KMS-11 (cell line): ENCODE data around the gene POLR3G.

ENCODE experiments used
- H2AFZ ChIP-seq: fragments of 200-600 bp; sonication (generic); 2 replicates; pipeline ENCODE4 v1.6.1; 2016; ENCODE audit warnings: antibody characterized with exemption, mixed run types, low read depth
- H3K27ac ChIP-seq: fragments of 200-600 bp; sonication (generic); 2 replicates; pipeline ENCODE4 v1.6.1; 2016; ENCODE audit warnings: mild to moderate bottlenecking, mixed run types
- H3K27me3 ChIP-seq: fragments of 200-600 bp; sonication (generic); 2 replicates; pipeline ENCODE4 v1.6.1; 2017; ENCODE audit warnings: mild to moderate bottlenecking, low read depth, mixed run types, moderate library complexity; ENCODE audit not compliant: insufficient read depth
- H3K36me3 ChIP-seq: fragments of 200-600 bp; sonication (generic); 2 replicates; pipeline ENCODE4 v1.6.1; 2017; ENCODE audit warnings: mild to moderate bottlenecking, mixed run types; ENCODE audit not compliant: insufficient read depth
- H3K4me1 ChIP-seq: fragments of 200-600 bp; sonication (generic); 2 replicates; pipeline ENCODE4 v1.6.1; 2016; ENCODE audit warnings: mild to moderate bottlenecking, low read depth, mixed run types; ENCODE audit not compliant: poor library complexity, severe bottlenecking
- H3K4me2 ChIP-seq: fragments of 200-600 bp; sonication (generic); 2 replicates; pipeline ENCODE4 v1.7.0; 2016; ENCODE audit warnings: mild to moderate bottlenecking, mixed run types
- H3K4me3 ChIP-seq: fragments of 200-600 bp; sonication (generic); IDR thresholded peaks from 2 replicates; pipeline ENCODE4 v1.6.1; 2017; ENCODE audit warnings: low read depth, low read length, mixed read lengths; ENCODE audit not compliant: insufficient read depth
- H3K79me2 ChIP-seq: fragments of 200-600 bp; sonication (generic); 2 replicates; pipeline ENCODE4 v1.6.1; 2016; ENCODE audit warnings: low read depth, mixed run types; ENCODE audit not compliant: insufficient read depth
- H3K9ac ChIP-seq: fragments of 200-600 bp; sonication (generic); 2 replicates; pipeline ENCODE4 v1.6.1; 2016; ENCODE audit warnings: mild to moderate bottlenecking, mixed run types
- H4K20me1 ChIP-seq: fragments of 200-600 bp; sonication (generic); 2 replicates; pipeline ENCODE4 v1.6.1; 2016; ENCODE audit warnings: mild to moderate bottlenecking, mixed run types; ENCODE audit not compliant: insufficient read depth
- CTCF ChIP-seq: fragments of 200-600 bp; sonication (generic); conservative IDR thresholded peaks from 2 replicates; pipeline ENCODE4 v1.6.1; 2017; ENCODE audit warnings: low read depth, mild to moderate bottlenecking, antibody characterized with exemption, low read length, moderate library complexity, mixed read lengths

The POLR3G gene

GRCh38 chr5:90440644-90441043 is 34.0 kb upstream of the POLR3G start:
- peak overlapping the region; percentile 79 for H2AFZ ChIP-seq
- H3K9ac ChIP-seq = no peak overlapping the region
- H3K36me3 ChIP-seq = no peaks in the 10 kb centered on the region
- no peaks in the 10 kb centered on the region for H3K79me2 ChIP-seq
- no peaks in the 10 kb centered on the region for H4K20me1 ChIP-seq
- no peak overlapping the region for H3K27ac ChIP-seq
- H3K4me3 ChIP-seq = no peak overlapping the region
- H3K27me3 ChIP-seq = no peaks in the 10 kb centered on the region
- H3K4me2 ChIP-seq = peak overlapping the region; percentile 52
- H3K4me1 ChIP-seq = peaks cover 11% of the 10 kb centered on the region
- no peak for TF ChIP-seq CTCF

- TF ChIP-seq CTCF = no peak
Measured at GRCh38 chr5:90446961-90447360, 27.7 kb upstream of the POLR3G start.

GRCh38 chr5:90461288-90461687 is 13.4 kb upstream of the POLR3G start:
- H3K4me2 ChIP-seq = no peak overlapping the region
- no peaks in the 10 kb centered on the region for H3K79me2 ChIP-seq
- no peak overlapping the region for H3K9ac ChIP-seq
- no peaks in the 10 kb centered on the region for H3K4me1 ChIP-seq
- no peak overlapping the region for H2AFZ ChIP-seq
- H3K4me3 ChIP-seq = no peak overlapping the region
- no peaks in the 10 kb centered on the region for H3K27me3 ChIP-seq
- no peak for TF ChIP-seq CTCF
- H3K36me3 ChIP-seq = no peaks in the 10 kb centered on the region
- no peak overlapping the region for H3K27ac ChIP-seq
- no peaks in the 10 kb centered on the region for H4K20me1 ChIP-seq

More at GRCh38 chr5:90446961-90447360, 27.7 kb upstream of the POLR3G start:
- Histone ChIP-seq H3K9ac (no peak overlapping the region), H3K36me3 (no peaks in the 10 kb centered on the region), H2AFZ (no peak overlapping the region), H4K20me1 (no peaks in the 10 kb centered on the region), H3K4me3 (no peak overlapping the region), H3K27me3 (no peaks in the 10 kb centered on the region), H3K4me1 (no peaks in the 10 kb centered on the region), H3K4me2 (no peak overlapping the region), H3K27ac (no peak overlapping the region), H3K79me2 (no peaks in the 10 kb centered on the region)

- peak overlapping the region; percentile 66 for H3K4me3 ChIP-seq
- H3K27me3 ChIP-seq = no peaks in the 10 kb centered on the region
- H3K27ac ChIP-seq = peak overlapping the region; percentile 96
- peaks cover 39% of the 10 kb centered on the region for H3K4me1 ChIP-seq
- no peak for TF ChIP-seq CTCF
- no peaks in the 10 kb centered on the region for H4K20me1 ChIP-seq
- H3K9ac ChIP-seq = peak overlapping the region; percentile 96
- no peaks in the 10 kb centered on the region for H3K36me3 ChIP-seq
- peak overlapping the region; percentile 76 for H3K4me2 ChIP-seq
- H2AFZ ChIP-seq = peak overlapping the region; percentile 97
- peaks cover 50% of the 10 kb centered on the region for H3K79me2 ChIP-seq
Measured at GRCh38 chr5:90472783-90473395, 1.8 kb upstream of the POLR3G start.
